Spleen (tissue), 7 donors: ENCODE data around the gene EYA2.

Source experiments
- POLR2A ChIP-seq, 3 donors: fragments of 450-650 bp; IDR thresholded peaks; one replicate each; pipeline ENCODE4 v1.5.1; 2017; ENCODE audit warnings: antibody characterized with exemption in 3 of 3, mild to moderate bottlenecking in 1 of 3
- POLR2AphosphoS5 ChIP-seq, 3 donors: sonication (generic); formaldehyde crosslinking; IDR thresholded peaks; one replicate each; pipeline ENCODE4 v1.5.1; 2017; ENCODE audit warnings: antibody characterized with exemption in 3 of 3
- TF ChIP-seq, protein P1 (sequence below), 11 experiments: fragments of 200-600 bp in 7 of 11; fragments of 450-650 bp in 4 of 11; sonication (generic) in 4 of 11; IDR thresholded peaks in 8 of 11; conservative IDR thresholded peaks in 3 of 11; 1 replicate in 7 of 11; 2 replicates in 4 of 11; pipeline versions ENCODE4 v1.4.0 to v1.8.0; 2016 to 2021; ENCODE audit warnings: antibody characterized with exemption in 11 of 11, inconsistent platforms in 4 of 11, mild to moderate bottlenecking in 1 of 11
- donor health status: DM: no; HTN: no; CAD: no; lungs with moderate emphysema.
- donor health status: DM: no; HTN: no; CAD: no.
- donor health status: DM: no; HTN: no; CAD: no.

- TF ChIP-seq POLR2AphosphoS5 (IDR thresholded peaks at IDR 0.05) (no peak), POLR2A (IDR thresholded peaks at IDR 0.05) (no peak)
- TF ChIP-seq, protein P1, sequence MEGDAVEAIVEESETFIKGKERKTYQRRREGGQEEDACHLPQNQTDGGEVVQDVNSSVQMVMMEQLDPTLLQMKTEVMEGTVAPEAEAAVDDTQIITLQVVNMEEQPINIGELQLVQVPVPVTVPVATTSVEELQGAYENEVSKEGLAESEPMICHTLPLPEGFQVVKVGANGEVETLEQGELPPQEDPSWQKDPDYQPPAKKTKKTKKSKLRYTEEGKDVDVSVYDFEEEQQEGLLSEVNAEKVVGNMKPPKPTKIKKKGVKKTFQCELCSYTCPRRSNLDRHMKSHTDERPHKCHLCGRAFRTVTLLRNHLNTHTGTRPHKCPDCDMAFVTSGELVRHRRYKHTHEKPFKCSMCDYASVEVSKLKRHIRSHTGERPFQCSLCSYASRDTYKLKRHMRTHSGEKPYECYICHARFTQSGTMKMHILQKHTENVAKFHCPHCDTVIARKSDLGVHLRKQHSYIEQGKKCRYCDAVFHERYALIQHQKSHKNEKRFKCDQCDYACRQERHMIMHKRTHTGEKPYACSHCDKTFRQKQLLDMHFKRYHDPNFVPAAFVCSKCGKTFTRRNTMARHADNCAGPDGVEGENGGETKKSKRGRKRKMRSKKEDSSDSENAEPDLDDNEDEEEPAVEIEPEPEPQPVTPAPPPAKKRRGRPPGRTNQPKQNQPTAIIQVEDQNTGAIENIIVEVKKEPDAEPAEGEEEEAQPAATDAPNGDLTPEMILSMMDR (IDR thresholded peaks at IDR 0.05 in 8 of 11, conservative IDR thresholded peaks at IDR 0.05 in 3 of 11): no peak
Observed at GRCh38 chr20:46917155-46917554, 22.5 kb downstream of the EYA2 start.
